SH-SY5Y (cell line): ENCODE results near the gene RAB3C.

ENCODE experiments used
- GATA2 ChIP-seq: IDR thresholded peaks from 2 replicates; pipeline ENCODE4 v1.6.1; 2011; ENCODE audit warnings: mild to moderate bottlenecking, low read depth, low read length
- GATA3 ChIP-seq: IDR thresholded peaks from 2 replicates; pipeline ENCODE4 v1.6.1; 2011; ENCODE audit warnings: low read depth, mild to moderate bottlenecking, low read length, moderate library complexity

DNA sequence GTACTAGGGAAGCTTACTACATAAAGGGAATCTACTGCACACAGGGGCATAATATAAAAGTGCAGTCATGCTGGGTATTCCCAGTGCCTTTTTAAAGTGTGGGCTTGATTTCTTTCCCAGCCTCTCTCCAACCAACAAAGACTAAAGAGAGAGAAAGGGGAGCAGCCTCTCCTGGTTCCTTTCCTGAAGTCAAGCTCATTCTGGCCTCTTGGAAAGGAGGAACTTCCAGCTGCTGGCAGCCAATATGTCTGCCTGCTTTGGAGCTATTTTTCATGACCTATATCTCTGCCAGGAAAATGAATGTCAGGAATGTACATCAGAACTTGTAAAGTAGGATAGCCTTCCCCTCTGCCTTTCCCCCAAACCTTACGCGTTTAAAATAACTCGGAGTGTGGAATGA, 57.1 kb downstream of the RAB3C start:
- no peak for TF ChIP-seq GATA3
- TF ChIP-seq GATA2: no peak
